Body of pancreas (tissue), 4 donors: ENCODE results near the gene JCAD. TPM values are rescaled to one million over a fixed set of nuclear protein-coding genes. Genes with fewer than 3 reads are reported as not detected.

Source experiments
- ATAC-seq: fragments of 150-250 bp; one replicate; pipeline ENCODE4 v1.9.1; 2016
- DNase-seq, 4 donors: peaks; one replicate each; pipeline ENCODE4 v3.0.0-alpha.2; 2019
- H3K27ac ChIP-seq, 4 donors: fragments of 200-600 bp; sonication (generic); 1 replicate in 3 of 4; 2 replicates in 1 of 4; pipeline versions ENCODE4 v1.5.1 to v1.6.1; 2016 to 2019; ENCODE audit warnings: mild to moderate bottlenecking in 1 of 4, mixed read lengths in 1 of 4, moderate library complexity in 1 of 4
- H3K27me3 ChIP-seq, 2 donors: fragments of 200-600 bp; sonication (generic); one replicate each; pipeline ENCODE4 v1.6.0; 2016; ENCODE audit warnings: mild to moderate bottlenecking in 1 of 2
- H3K36me3 ChIP-seq, 2 donors: fragments of 200-600 bp; sonication (generic); replicated peaks in 1 of 2; 2 replicates each; pipeline ENCODE4 v1.5.1; 2016; ENCODE audit warnings: low read depth in 2 of 2; ENCODE audit not compliant: insufficient read depth in 1 of 2
- H3K4me1 ChIP-seq: fragments of 200-600 bp; sonication (generic); one replicate; pipeline ENCODE4 v1.6.0; 2016
- H3K4me3 ChIP-seq, 2 donors: fragments of 200-600 bp; sonication (generic); 1 replicate in 1 of 2; 2 replicates in 1 of 2; pipeline ENCODE4 v1.5.1; 2016 to 2019
- H3K9me3 ChIP-seq, 3 donors: fragments of 200-600 bp; sonication (generic); 1 replicate in 2 of 3; 2 replicates in 1 of 3; pipeline ENCODE4 v1.5.1; 2016
- CTCF ChIP-seq, 7 experiments: fragments of 450-650 bp in 4 of 7; fragments of 200-600 bp in 3 of 7; sonication (generic) in 3 of 7; IDR thresholded peaks; one replicate each; pipeline ENCODE4 v1.5.1; 2016 to 2019; ENCODE audit warnings: antibody characterized with exemption in 7 of 7
- POLR2A ChIP-seq, 3 donors: fragments of 450-650 bp; IDR thresholded peaks; one replicate each; pipeline ENCODE4 v1.6.1; 2016; ENCODE audit warnings: antibody characterized with exemption in 3 of 3, mild to moderate bottlenecking in 2 of 3
- WGBS, 2 donors: methylation state at CpG; one replicate each; pipeline ENCODE4 v1.1.5; 2017; 5-methylcytosine and 5-hydroxymethylcytosine counted together
- intact Hi-C: fragments of 100-400 bp; cut with DNase I; formaldehyde crosslinking; loops from one replicate; pipeline ENCODE4 v1.15.1; 2023
- total RNA-seq, 2 donors: library from RNA; depleted of rRNA; stranded (reverse); fragments of >200 nt; gene quantifications; one replicate each; pipeline ENCODE4 v1.1.0, GENCODE V29; 2016

JCAD gene
- total RNA-seq, 2 donors from 2014 or later: 15.3 to 22.4 TPM

DNA sequence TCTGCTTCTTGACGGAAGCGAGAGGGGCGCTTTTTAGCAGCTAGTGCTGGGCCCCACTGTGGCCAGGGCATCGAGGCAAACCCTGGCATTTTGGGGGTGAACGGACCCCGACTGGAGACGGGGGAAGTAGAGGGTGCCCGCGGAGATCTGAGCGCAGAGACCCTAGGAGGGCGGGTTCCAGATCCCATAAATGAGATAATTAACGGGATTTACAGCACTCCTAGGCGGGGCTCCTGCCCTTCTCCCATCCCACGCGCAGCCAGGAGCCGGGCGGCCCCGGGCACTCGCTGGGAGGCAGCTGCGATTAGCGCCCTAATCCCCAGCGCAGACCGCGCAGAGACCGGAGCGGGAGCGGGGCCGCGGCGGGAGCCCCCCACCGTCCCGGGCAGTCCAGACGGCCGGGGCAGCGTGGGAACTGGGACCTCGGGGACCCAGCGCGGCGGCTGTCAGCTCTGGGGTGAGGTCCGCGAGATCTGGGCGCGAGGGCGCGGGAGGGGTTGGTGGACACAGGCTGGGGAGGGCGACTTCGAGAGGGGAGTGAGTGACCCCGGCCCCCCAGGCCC is 735 bp downstream of the JCAD start:
- Histone ChIP-seq H3K4me1 (peaks cover 19% of the 10 kb centered on the region), H3K27ac (peak overlapping the region; percentile 65 to 86 (median 83)), H3K9me3 (no peaks in the 10 kb centered on the region), H3K27me3 (no peaks in the 10 kb centered on the region), H3K4me3 (peak overlapping the region; percentile 40 to 51), H3K36me3 (no peaks in the 10 kb centered on the region)
- 13 to 29% methylated on average over 22 to 46 of the region's 48 CpGs for WGBS, 2 donors
- intact Hi-C loops: no loop called here
- TF ChIP-seq POLR2A (IDR thresholded peaks at IDR 0.05): no peak
- TF ChIP-seq CTCF (IDR thresholded peaks at IDR 0.05): no peak
- ATAC-seq (peak; percentile 33), DNase-seq (peak in 1 of 4 donors; percentile 24)

- Histone ChIP-seq H3K27me3 (no peaks in the 10 kb centered on the region), H3K36me3 (no peaks in the 10 kb centered on the region), H3K27ac (peak overlapping the region in 3 of 4 donors; percentile 81 to 86 (median 85)), H3K9me3 (no peaks in the 10 kb centered on the region), H3K4me1 (peaks cover 19% of the 10 kb centered on the region), H3K4me3 (peak overlapping the region in 1 of 2 donors; percentile 40)
- TF ChIP-seq POLR2A (IDR thresholded peaks at IDR 0.05): no peak
- TF ChIP-seq CTCF (IDR thresholded peaks at IDR 0.05): no peak
- no peak for ATAC-seq
- no peak for DNase-seq
- intact Hi-C loops: no loop called here
- 49 to 69% methylated on average over 13 of the region's 13 CpGs for WGBS, 2 donors
Observed at GRCh38 chr10:30057894-30058556, 1.4 kb downstream of the JCAD start.

DNA sequence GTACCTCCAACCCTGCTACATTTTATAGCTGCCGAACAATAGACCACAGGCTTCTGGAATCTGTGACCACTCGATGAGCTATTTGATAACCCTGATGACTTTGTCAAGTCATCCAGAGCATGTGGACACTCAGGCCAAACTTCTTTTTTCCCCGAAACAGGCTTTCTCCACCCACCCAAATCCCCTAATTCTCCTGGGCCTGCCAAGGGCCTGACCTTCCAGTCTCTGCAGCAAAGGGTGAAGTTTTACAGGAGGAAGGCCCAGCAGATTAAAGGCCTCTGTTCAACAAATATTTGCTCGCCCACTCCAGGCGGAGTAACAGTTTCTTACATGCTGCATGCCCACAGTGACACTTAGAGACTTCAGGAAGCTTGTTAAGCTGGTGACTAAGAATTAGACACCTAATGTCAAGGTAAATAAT is 2.0 kb downstream of the JCAD start:
- peak overlapping the region in 3 of 4 donors; percentile 81 to 86 (median 85) for H3K27ac ChIP-seq
- no peaks in the 10 kb centered on the region for H3K9me3 ChIP-seq
- no peak for DNase-seq
- no peak overlapping the region for H3K4me3 ChIP-seq
- WGBS, 2 donors: 51 to 56% methylated on average over 5 of the region's 5 CpGs
- no peak for ATAC-seq
- TF ChIP-seq POLR2A (IDR thresholded peaks at IDR 0.05): no peak
- TF ChIP-seq CTCF (IDR thresholded peaks at IDR 0.05): no peak
- intact Hi-C loops: no loop called here
- H3K27me3 ChIP-seq: no peaks in the 10 kb centered on the region
- H3K36me3 ChIP-seq: no peaks in the 10 kb centered on the region
- peaks cover 19% of the 10 kb centered on the region for H3K4me1 ChIP-seq

DNA sequence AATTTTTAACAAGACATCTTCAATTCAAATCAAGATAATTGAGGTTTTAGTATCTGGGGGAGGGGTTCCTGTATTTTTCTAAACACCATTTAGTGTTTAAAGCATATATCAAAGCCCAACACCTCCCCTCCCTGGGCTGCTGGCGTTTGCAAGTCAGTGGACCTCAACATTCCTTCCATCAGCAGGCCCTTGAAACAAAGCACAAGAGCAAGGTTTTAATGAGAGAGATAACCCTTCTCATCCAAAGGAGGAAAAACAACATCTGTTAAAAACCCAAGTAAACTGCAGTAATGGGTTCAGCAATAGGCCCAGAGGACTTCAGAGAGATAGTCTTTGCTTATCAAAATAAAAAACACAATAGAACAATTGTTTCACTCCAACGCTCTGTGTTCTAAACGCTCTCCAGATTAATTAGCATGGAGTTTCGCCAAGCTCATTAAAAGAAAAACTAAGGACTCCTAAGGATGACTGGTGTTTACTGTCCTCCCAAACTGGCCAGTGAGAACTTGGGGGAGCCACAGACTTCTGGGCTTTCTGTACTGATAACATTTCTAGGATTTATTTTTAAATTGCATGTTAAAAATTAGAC is 2.5 kb downstream of the JCAD start:
- TF ChIP-seq CTCF (IDR thresholded peaks at IDR 0.05): no peak
- no peak for TF ChIP-seq POLR2A (IDR thresholded peaks at IDR 0.05)
- intact Hi-C loops: no loop called here
- Histone ChIP-seq H3K27me3 (no peaks in the 10 kb centered on the region), H3K4me3 (no peak overlapping the region), H3K9me3 (no peaks in the 10 kb centered on the region), H3K36me3 (no peaks in the 10 kb centered on the region), H3K27ac (peak overlapping the region in 3 of 4 donors; percentile 11 to 85 (median 81)), H3K4me1 (peaks cover 19% of the 10 kb centered on the region)
- ATAC-seq (no peak), DNase-seq (no peak)
- 52 to 55% methylated on average over 4 of the region's 4 CpGs for WGBS, 2 donors
